ENCODE data around the gene NEGR1.

The NEGR1 gene

DNA sequence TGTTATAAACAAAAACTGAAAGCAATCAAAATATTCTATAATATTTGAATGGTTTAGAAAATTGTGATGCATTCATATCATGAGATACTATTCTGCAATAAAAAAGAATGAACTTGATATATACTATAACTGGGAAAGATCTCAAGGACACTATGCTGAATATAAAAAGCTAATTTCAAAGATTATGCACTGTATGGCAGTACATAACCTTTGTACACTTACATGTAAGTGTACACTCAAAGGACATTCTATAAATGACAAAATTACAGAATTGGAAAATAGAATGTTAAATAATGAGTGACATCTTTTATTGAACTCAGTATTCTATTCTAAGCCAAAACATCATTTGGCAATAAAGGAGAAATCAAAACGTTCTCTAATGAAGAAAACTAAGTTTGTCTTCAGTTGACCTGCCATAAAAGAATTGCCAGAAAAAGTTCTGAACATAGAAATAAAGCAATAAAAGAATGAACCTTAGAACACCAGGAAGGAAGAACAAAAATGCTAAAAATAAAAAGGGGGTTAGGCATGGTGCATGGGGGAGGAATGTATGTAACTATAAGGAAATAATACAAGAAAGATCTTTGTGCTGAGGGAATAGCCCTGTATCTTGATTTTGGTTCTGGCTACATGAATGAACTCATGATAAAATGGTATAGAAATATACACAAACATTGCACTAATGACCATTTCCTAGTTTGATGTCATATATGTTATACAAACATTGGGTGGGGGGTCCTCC is 519.7 kb downstream of the NEGR1 start:
- no peak for DNase-seq

DNA sequence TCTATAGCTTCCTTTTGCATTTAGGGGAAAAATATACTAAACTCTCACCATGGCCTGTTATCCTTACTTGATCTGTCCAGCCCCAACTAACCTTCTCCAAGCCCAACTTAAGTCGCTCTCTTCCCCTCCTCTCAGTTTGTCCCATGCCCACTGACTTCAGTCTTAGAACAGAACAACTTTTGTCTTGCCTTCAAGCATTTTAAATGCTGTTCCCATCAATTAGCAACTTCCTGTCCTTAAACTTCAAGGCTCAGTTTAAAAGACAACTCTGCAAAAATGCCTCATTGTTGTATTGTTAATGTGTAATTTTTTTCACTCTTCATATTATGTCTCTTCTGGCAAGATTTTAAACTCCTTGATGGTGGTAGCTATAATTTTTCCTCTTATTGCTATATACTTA is 526.9 kb downstream of the NEGR1 start:
- DNase-seq, result no peak

DNA sequence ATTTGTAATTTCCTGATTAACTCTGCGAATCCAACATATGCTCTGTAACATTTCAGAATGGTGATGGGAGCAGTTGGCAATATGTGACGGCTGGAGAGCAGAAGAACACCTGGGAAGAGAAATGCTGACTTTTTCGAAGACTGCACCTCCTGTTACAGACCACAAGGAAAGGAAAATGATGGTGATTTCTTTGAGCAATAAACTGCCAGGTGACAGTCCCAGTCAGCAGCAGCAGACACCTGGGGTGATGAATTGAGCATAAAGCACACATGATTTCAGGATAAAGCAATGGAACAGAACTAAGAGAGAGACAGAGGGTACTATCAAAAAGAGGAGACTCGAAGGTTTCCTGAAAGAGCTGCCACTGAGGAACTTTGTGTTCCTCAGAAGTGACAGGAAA is 528.6 kb downstream of the NEGR1 start:
- DNase-seq, result no peak

DNA sequence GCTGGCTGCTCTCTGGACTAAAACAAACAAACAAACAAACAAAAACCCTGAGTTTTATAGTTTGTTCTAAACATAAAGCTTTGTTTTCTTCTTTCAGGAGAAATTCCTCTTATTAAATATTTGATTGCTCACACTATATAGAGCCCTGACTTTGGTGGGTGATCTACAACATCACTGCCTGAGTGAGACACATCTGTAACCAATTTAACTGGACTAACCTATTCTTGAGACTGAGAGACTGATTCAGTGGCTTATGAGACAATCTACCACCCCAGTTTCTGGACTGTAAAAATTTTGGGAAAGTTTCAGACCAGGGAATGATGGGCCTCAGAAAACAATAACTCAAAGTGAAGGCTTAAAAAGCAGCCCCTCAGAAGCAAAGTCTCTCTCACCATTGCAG is 537.0 kb downstream of the NEGR1 start:
- DNase-seq, result no peak

DNA sequence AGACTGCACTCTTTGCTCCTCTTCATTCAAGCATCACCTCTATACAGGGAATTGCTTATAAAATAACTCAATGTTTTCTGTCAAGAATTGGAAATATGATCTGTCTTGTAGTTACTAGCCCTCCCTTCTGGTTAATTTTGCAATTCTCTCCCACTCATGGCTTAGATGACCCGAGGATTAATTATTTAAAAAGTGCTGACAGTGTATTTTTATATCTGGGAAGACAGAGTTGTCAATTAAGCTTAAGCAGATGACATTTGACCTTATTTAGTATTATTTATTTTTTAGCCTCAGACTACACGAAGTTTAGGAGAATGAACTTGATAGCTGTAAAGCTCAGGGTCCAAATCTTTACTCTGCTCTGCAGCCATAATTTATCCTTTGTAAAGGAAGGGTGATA is 538.5 kb downstream of the NEGR1 start:
- DNase-seq, result no peak

DNA sequence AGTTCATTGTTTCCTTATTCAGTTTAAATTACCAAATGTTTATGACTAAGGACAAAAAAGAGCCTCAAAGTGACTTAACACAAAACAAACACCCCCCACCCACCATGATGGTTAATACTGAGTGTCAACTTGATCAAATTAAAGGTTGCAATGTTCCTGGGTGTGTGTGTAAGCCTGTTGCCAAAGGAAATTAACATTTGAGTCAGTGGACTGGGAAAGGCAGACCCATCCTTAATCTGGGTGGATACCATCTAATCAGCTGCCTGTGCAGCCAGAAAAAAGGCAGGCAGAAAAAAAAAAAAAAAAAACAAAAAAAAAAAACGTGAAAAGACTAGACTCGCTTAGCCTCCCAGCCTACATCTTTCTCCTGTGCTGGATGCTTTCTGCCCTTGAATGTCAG is 543.4 kb downstream of the NEGR1 start:
- no peak for DNase-seq

DNA sequence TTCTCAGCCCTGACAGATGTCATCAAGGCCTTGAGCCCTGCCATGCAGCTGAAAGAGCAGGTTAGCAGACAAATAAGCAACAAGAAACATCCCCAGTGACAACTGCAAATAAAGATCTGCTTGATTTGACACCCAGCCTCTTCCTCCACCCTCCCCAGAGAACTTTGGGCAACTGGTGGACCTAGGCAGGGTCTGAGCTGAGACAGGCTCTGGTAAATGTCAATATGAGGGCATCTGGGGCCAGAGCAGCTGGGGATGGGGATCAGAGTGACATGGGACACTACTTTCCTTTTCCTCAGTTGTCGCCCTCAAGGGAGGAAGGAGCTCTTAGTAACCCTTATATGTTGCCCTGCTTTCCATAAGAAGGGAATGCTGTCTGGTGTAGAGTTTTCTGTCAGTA is 544.1 kb downstream of the NEGR1 start:
- DNase-seq, result no peak

DNA sequence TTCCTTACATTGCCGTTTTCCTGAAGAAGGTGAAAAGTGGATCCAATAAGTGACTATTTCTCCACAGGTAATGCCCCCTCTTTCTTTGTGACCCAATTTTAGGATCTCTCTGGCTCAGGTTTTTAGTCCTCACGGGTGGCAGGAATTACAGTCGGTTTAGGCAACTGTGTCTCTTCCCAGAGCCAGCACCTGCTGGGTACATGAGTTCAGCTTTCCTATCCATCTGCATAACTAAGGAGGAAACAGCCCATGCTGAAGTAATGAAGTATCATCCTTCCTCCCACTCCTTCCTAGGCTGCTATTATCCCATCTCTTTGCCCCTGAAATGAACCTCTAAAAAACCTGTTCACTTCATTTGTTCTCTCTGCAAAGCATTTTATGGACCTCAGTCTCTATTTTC is 544.6 kb downstream of the NEGR1 start:
- DNase-seq, result no peak

DNA sequence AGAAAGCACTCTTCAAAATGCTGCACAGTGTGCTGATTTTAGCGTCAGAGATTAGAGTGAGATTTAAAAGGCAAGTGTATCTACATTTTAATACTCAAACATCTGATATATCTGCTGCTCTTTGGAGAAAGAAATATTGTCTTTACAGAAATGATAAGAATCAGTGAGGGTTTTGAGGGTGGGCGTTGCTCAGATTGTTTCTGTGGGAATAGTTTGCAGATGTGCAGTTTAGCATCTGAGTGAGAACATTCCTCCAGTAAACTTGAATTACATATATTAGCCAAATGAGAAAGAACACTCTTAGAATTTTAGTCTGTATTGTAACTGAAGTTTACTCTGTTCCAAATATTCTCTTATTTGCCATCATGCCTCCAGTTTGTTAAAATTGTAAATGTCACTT is 549.2 kb downstream of the NEGR1 start:
- no peak for DNase-seq

DNA sequence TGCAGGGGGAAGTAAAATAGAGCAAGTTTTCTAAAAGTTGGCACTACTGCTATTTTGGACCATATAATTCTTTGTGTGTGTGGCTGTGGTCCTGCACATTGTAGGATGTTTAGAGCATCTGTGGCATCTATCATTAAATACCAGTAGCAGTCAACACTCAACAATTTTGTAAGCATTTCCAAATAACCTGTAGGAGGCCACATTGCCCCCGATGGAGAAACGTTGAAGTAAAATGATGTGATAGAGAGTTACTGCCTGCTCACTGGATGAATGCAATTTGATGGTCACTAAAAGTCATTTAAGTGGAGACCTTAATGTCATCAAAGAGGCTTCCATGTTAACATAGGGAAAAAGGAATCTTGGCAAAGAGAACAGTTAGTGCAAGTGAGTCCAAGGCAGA is 560.8 kb downstream of the NEGR1 start:
- peak in 1 of 2 experiments; percentile 21 for DNase-seq

DNA sequence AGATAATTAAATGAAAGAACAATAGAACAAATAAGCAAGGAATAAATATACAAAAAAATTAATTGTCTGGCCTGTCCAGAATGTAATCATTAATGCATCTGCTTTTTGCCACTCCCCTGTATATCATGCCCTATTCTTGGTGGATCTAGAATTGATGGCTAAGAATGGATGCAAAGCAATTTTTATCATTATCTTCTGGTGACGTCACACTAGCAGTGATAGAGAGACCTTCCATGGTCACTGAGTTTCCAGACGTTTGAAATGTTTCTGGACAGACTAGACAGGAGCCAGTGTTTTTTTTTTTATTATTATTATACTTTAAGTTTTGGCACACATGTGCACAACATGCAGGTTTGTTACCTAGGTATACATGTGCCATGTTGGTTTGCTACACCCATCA is 563.0 kb downstream of the NEGR1 start:
- DNase-seq, result no peak

DNA sequence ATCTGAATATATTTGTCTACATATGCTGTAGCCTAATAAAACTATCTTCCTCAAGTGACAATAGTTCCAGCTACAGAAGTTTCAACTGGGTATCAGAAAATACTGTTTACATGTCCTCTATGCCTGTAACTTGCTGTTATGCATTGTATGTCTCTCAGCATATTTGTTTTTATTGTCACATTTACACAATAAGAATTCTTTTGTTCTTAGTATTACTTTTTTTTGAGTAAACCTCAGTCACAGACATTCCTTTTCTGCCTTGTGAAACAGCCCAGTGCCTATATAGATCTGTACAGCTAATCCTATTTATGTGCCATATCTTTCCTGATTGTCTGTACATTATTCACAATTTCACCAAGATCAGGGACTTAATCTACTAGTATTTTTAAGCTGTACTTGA is 565.2 kb downstream of the NEGR1 start:
- DNase-seq, result no peak

DNA sequence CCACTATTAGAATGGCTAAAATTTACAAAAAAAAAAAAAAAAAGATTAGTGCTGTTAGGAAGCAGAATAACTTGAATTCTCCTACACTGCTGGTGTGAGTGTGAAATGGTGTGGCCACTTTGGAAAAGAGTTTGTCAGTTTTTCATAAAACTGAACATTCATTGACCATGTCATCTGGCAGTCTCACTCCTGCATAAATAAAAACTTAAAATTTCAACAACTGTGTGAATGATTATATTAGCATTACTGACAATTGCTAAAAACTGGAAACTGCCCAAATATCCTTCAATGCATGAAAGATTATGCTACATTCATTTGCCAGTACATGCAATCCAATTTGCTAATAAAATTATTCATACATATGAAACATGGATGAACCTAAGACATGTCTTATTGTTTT is 570.9 kb downstream of the NEGR1 start:
- DNase-seq, result no peak

DNA sequence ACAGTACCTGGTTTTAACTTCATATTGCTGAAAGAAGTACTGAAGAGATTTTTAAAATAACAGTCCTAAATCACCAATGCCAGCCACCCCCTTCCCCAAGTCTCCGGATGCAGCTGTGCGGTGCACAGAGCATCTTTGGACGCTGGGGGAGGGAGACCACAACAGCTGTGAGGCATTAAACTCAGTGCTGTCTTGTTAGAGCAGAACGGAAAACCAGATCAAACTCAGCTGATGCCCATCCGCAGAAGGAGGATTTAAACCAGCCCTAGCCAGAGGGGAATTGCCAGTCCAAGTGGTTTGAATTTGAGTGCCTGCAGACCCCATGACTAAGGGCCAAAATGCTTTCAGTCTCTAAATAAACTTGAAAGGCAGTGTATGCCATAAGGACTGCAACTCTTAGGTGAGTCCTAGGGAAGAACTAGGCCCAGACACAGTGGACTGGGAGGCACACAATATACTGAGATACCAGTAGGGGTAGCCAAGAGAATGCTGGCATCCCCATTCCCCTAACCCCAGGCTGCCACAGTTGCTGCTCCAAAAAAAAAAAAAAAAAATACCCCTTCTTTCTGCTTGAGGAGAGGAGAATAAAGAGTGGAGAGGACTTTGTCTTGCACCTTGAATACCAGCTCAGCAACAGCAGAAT is 576.2 kb downstream of the NEGR1 start:
- DNase-seq, result peak; percentile 78 to 85

DNA sequence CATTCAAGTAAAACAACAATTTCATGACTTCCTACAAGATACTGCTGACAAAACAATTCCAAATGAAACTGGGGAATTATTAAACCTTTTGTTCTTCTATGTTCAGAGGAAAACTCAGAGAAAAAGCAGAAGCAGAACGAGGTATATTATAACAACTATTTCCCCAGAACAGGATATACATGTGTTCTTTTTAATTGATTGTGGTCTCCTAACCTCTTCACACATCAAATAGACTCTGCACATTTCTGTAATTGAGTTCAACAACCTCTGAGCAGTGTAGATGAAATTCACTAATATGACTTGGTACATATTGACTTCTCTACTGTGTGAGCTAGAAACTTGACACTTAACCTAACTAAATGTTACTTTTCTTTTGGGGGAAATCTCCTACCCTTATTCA is 584.2 kb downstream of the NEGR1 start:
- peak; percentile 6 to 27 for DNase-seq

DNA sequence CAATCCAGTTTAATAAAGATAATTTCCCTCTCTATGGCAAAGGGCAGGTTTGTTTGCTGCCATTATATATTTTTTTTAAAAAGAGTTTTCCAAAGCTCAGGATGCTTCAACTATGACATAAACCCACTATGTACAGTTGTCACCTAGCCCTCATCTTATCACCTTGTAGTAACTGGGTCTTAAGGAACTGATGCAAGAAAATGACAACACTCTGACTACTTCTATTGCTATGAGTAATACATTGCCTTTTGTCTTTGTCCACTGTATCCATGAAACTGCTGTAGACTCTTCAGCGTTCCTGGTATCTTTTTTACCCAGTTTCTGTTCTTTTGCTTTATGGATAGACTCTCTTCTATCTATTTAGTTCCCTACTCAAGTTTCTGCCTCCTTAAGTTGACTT is 586.5 kb downstream of the NEGR1 start:
- no peak for DNase-seq

DNA sequence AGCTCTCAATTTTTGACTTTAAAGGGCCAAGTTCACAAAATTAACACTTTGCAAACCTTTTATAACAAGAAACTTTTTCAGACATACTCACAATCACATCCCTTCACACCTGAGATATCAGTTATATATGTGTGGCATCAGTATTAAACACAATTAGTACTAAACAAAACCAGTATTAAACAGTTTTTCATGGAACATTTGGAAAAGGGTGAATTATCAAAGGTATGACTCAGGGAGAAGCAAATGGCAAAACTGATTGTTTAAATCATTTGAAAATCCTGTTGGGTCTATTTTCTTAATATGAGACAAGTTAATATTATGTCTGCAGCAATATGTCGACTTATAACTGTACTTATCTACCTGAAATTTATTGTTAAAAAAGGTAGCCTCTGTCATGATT is 587.3 kb downstream of the NEGR1 start:
- DNase-seq, result no peak

DNA sequence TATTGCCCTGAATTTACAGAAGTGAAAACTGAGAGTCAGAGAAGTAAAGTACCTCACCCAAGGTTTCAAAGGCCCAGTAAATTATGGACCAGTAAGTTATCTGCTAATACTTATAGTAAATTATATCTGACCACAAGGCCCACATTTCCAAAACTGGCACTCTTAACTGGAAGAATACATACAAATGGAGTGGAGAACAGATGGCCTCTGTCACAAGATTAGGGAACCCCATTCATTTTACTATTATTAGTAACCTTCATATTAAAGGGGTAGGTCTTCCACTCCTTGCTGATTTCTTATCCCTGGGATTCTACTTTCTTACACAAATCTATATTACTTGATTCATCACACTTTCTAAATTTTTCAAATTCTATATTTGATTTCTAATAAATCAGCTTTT is 588.8 kb downstream of the NEGR1 start:
- DNase-seq, result no peak

DNA sequence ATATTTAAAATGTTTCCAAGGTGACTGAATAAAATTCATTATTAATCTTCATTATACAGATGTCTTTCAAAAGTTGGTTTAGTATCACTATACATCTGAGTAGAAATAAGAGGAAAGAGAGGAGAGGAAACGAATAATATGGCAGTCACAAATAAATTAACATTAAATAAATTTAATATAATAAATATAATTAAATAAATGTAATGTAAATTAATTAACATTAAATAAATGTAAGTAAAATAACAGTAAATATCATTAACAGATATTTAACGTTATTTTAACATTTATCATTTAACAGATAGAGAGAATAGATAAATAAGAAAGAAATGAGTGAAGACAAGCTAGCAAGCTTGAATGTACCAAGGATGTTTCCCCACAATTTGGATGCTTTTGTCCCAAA is 592.7 kb downstream of the NEGR1 start:
- DNase-seq, result no peak

DNA sequence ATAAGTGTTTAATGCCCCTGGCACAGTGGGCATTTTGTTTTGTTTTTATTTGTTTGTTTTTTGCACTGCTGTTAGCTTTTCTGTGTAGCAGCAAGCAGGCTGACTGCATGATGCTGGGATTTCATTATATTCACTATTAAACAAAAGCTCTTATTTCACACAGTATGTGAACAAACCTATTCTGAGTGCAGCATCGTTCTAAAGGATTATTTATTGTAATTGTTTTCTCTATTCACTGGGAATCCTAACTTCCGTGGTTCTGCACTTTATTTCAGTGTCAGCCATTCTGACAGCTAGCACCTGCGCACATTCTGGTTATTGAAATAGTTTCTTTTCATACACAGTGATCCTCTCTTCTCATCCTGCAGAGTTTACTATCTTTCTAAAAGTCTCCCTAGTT is 595.0 kb downstream of the NEGR1 start:
- no peak for DNase-seq

DNA sequence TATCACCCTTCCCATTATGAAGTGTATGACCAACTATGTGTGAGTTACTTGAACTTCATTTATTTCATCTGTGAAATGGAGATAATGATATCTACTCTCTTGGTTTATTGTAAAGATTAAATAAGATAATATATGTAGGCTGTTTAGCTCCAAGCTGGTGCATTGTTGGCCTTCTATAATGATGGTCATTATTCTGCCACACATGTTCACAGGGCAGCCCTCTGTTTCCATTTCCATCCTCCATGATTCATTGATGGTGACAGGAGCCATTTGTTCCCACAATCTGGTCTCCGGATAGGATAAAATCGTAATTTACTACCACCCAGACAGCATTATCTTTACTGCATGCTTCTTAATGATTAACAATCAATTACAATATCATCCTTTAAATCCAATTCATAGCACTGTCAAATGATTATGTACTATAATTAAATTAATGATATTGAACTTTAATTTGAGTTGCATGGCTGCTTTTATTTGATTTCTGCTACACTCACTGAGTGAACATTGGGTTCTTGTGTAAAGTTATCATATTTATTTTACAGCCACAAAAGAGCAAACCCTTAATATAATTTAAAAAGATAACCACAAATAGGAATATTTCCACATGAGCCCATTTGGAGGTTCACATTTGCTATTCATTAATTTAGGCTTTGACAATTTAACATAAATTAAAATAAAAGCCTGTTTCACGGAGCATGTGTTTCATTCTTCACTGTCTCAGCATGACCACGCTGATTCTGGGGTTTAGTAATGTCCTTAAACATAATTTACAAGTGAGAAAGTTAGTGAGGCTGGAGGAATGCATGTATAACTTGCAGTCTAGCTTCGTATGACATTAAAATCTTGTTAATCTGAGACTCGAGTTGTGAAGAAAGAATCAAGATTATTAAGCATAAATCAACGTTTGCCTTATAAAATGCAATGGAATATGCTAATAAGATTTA is 605.1 kb downstream of the NEGR1 start:
- DNase-seq, result no peak

DNA sequence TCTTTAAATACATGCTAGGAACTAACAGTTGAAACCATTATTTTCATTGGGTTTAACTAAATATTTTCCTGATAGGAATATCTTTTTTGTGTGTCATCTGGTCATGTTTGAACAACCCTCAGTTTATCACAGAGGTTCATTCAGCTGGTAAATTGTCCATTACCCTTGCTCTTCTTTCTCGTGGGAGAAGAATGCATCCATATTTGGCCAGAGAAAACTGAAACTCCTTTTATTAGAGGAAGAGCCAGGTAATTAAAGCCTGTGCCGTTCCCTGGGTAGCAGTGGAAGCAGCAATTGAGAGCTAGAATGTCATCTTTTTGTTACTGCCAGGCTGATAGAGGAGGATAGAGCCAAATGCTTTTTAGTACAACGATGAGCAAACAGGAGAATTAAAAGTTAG is 614.3 kb downstream of the NEGR1 start:
- no peak for DNase-seq

DNA sequence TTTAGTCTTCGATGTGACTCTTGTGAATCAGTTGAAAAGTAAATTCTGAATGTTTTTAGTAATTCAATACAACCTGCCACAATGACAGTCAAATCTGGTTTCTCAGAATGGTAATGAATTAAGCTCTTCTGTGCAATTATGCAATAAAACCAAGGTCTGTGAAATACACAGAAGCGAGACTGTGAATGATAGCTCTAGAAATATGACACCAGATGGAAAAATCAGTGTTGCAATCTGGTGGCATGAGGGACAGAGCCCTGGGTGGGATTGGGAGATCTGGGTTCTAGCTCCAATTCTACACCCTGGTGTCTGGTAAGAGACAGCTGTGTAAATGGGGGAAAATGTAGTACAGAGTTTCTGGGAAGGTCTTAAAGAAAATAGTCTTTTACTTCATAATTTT is 615.1 kb downstream of the NEGR1 start:
- DNase-seq, result peak in 1 of 2 experiments; percentile 7

DNA sequence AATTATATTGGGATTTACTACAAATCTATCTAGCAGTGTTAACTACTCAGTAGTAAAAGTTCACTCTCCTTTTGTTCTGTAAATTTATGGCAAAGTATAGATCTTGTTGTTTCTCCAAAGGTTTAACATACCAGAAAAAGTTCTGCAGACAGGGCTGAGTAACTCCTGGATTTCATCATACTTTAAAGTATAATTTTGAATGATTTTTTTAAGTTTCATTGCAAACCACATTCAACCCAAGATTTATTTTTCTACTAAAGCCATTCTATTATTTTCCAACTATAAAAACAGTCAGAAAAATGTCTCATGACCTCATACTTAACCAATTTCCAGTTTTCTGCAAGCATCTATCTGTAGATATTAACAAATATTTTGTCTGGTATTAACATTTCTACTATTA is 615.7 kb downstream of the NEGR1 start:
- no peak for DNase-seq
